Endothelial cell of hepatic sinusoid (primary cell): ENCODE measurements around the gene MROH7.

Experiments
- in situ Hi-C: cut with HindIII; loops from 2 replicates; pipeline ENCODE4 v1.10.0; 2017; ENCODE audit warnings: low sequenced_read_pairs

MROH7 gene

GRCh38 chr1:54721719-54722118, 80.1 kb downstream of the MROH7 start:
- in situ Hi-C loops: no loop called here

GRCh38 chr1:54723985-54724384, 82.4 kb downstream of the MROH7 start:
- in situ Hi-C loops: no loop called here

GRCh38 chr1:54724771-54725170, 83.2 kb downstream of the MROH7 start:
- in situ Hi-C loops: no loop called here

GRCh38 chr1:54728027-54728426, 86.4 kb downstream of the MROH7 start:
- in situ Hi-C loops: no loop called here

- in situ Hi-C loops: no loop called here
These were observed 95.1 kb downstream of the MROH7 start for GRCh38 chr1:54736685-54737084.

- in situ Hi-C loops: no loop called here
These were observed 96.7 kb downstream of the MROH7 start for GRCh38 chr1:54738244-54738643.

GRCh38 chr1:54741531-54741930, 99.9 kb downstream of the MROH7 start:
- in situ Hi-C loops: no loop called here

- in situ Hi-C loops: no loop called here
These were observed 100.7 kb downstream of the MROH7 start for GRCh38 chr1:54742282-54742681.

- in situ Hi-C loops: no loop called here
These were observed 102.0 kb downstream of the MROH7 start for GRCh38 chr1:54743416-54744226.

GRCh38 chr1:54744696-54745095, 103.1 kb downstream of the MROH7 start:
- in situ Hi-C loops: no loop called here

GRCh38 chr1:54745274-54745673, 103.7 kb downstream of the MROH7 start:
- in situ Hi-C loops: no loop called here

- in situ Hi-C loops: no loop called here
These were observed 104.3 kb downstream of the MROH7 start for GRCh38 chr1:54745864-54746263.

GRCh38 chr1:54748094-54748835, 106.7 kb downstream of the MROH7 start:
- in situ Hi-C loops: no loop called here

- in situ Hi-C loops: no loop called here
These were observed 109.0 kb downstream of the MROH7 start for GRCh38 chr1:54750596-54750995.

GRCh38 chr1:54751426-54751825, 109.8 kb downstream of the MROH7 start:
- in situ Hi-C loops: no loop called here

GRCh38 chr1:54754045-54754444, 112.5 kb downstream of the MROH7 start:
- in situ Hi-C loops: no loop called here

- in situ Hi-C loops: loop anchor here (5.0 kb wide), 2 partner anchors 37 to 98 kb away; partner anchors contain the start of gene TTC4
These were observed 113.1 kb downstream of the MROH7 start for GRCh38 chr1:54754486-54755285.

GRCh38 chr1:54757833-54758232, 116.2 kb downstream of the MROH7 start:
- in situ Hi-C loops: loop anchor here (5.0 kb wide), 2 partner anchors 41 to 94 kb away; partner anchors contain the start of gene TTC4

- in situ Hi-C loops: loop anchor here (5.0 kb wide), 2 partner anchors 42 to 93 kb away; partner anchors contain the start of gene TTC4
These were observed 117.2 kb downstream of the MROH7 start for GRCh38 chr1:54758678-54759348.
